ENCODE data around the gene MGLL. TPM values are rescaled to one million over a fixed set of nuclear protein-coding genes. Genes with fewer than 3 reads are reported as not detected.

Gene MGLL
- total and polyA plus RNA-seq, 4 donors, result 25.5 to 48.6 (median 37.9) TPM

GRCh38 chr3:127772827-127773751 lies 49.2 kb downstream of the MGLL start:
- Histone ChIP-seq H3K4me1 (ENCODE audit: control insufficient read depth, insufficient read depth, low read length) (peaks cover 26% of the 10 kb centered on the region), H3K9me3 (ENCODE audit: control insufficient read depth, insufficient read depth, low read length) (peaks cover 2% of the 10 kb centered on the region), H3K36me3 (ENCODE audit: control insufficient read depth, insufficient read depth, low read length) (peaks cover 5% of the 10 kb centered on the region), H3K27me3 (ENCODE audit: control insufficient read depth, insufficient read depth, low read length) (no peaks in the 10 kb centered on the region), H3K27ac (ENCODE audit: low read depth, low read length) (no peak overlapping the region), H3K4me3 (ENCODE audit: low read depth, low read length) (no peak overlapping the region)
- DNase-seq (ENCODE audit: low read depth in 4 of 6, low spot score in 6 of 6), result no peak
- WGBS (ENCODE audit: insufficient coverage), result 91% methylated on average over 12 of the region's 12 CpGs

GRCh38 chr3:127772273-127772672 lies 50.0 kb downstream of the MGLL start:
- peaks cover 10% of the 10 kb centered on the region for H3K9me3 ChIP-seq (ENCODE audit: control insufficient read depth, insufficient read depth, low read length)
- no peak for DNase-seq (ENCODE audit: low read depth in 4 of 6, low spot score in 6 of 6)

GRCh38 chr3:127771746-127772145 lies 50.6 kb downstream of the MGLL start:
- no peak for DNase-seq (ENCODE audit: low read depth in 4 of 6, low spot score in 6 of 6)
- Histone ChIP-seq H3K27ac (ENCODE audit: low read depth, low read length) (no peak overlapping the region), H3K36me3 (ENCODE audit: control insufficient read depth, insufficient read depth, low read length) (peaks cover 5% of the 10 kb centered on the region)

More at GRCh38 chr3:127772273-127772672, 50.0 kb downstream of the MGLL start:
- Histone ChIP-seq H3K27ac (ENCODE audit: low read depth, low read length) (no peak overlapping the region), H3K27me3 (ENCODE audit: control insufficient read depth, insufficient read depth, low read length) (no peaks in the 10 kb centered on the region), H3K36me3 (ENCODE audit: control insufficient read depth, insufficient read depth, low read length) (peaks cover 5% of the 10 kb centered on the region), H3K4me3 (ENCODE audit: low read depth, low read length) (no peak overlapping the region), H3K4me1 (ENCODE audit: control insufficient read depth, insufficient read depth, low read length) (peaks cover 26% of the 10 kb centered on the region)
- WGBS (ENCODE audit: insufficient coverage), result 89% methylated on average over 5 of the region's 5 CpGs

GRCh38 chr3:127770671-127771355 lies 51.5 kb downstream of the MGLL start:
- H3K9me3 ChIP-seq (ENCODE audit: control insufficient read depth, insufficient read depth, low read length), result peaks cover 10% of the 10 kb centered on the region
- WGBS (ENCODE audit: insufficient coverage), result 84% methylated on average over 6 of the region's 6 CpGs
- H3K27me3 ChIP-seq (ENCODE audit: control insufficient read depth, insufficient read depth, low read length), result no peaks in the 10 kb centered on the region
- no peak overlapping the region for H3K27ac ChIP-seq (ENCODE audit: low read depth, low read length)
- peaks cover 17% of the 10 kb centered on the region for H3K4me1 ChIP-seq (ENCODE audit: control insufficient read depth, insufficient read depth, low read length)
- H3K36me3 ChIP-seq (ENCODE audit: control insufficient read depth, insufficient read depth, low read length), result no peaks in the 10 kb centered on the region
- no peak for DNase-seq (ENCODE audit: low read depth in 4 of 6, low spot score in 6 of 6)
- no peak overlapping the region for H3K4me3 ChIP-seq (ENCODE audit: low read depth, low read length)

More at GRCh38 chr3:127771746-127772145, 50.6 kb downstream of the MGLL start:
- WGBS (ENCODE audit: insufficient coverage), result no CpG with 5 or more reads among the region's 7 CpGs
- no peak overlapping the region for H3K4me3 ChIP-seq (ENCODE audit: low read depth, low read length)
- H3K27me3 ChIP-seq (ENCODE audit: control insufficient read depth, insufficient read depth, low read length), result no peaks in the 10 kb centered on the region
- H3K9me3 ChIP-seq (ENCODE audit: control insufficient read depth, insufficient read depth, low read length), result peaks cover 10% of the 10 kb centered on the region
- H3K4me1 ChIP-seq (ENCODE audit: control insufficient read depth, insufficient read depth, low read length), result peaks cover 26% of the 10 kb centered on the region

- H3K9me3 ChIP-seq (ENCODE audit: control insufficient read depth, insufficient read depth, low read length), result peaks cover 10% of the 10 kb centered on the region
- H3K4me3 ChIP-seq (ENCODE audit: low read depth, low read length), result no peak overlapping the region
- no peaks in the 10 kb centered on the region for H3K36me3 ChIP-seq (ENCODE audit: control insufficient read depth, insufficient read depth, low read length)
- peaks cover 8% of the 10 kb centered on the region for H3K4me1 ChIP-seq (ENCODE audit: control insufficient read depth, insufficient read depth, low read length)
- no peaks in the 10 kb centered on the region for H3K27me3 ChIP-seq (ENCODE audit: control insufficient read depth, insufficient read depth, low read length)
- 78% methylated on average over 10 of the region's 13 CpGs for WGBS (ENCODE audit: insufficient coverage)
- DNase-seq (ENCODE audit: low read depth in 4 of 6, low spot score in 6 of 6), result no peak
- no peak overlapping the region for H3K27ac ChIP-seq (ENCODE audit: low read depth, low read length)
Observed at GRCh38 chr3:127769284-127770081, 52.8 kb downstream of the MGLL start.

GRCh38 chr3:127768346-127769008 lies 53.8 kb downstream of the MGLL start:
- no peaks in the 10 kb centered on the region for H3K36me3 ChIP-seq (ENCODE audit: control insufficient read depth, insufficient read depth, low read length)
- H3K4me1 ChIP-seq (ENCODE audit: control insufficient read depth, insufficient read depth, low read length), result peaks cover 15% of the 10 kb centered on the region
- peaks cover 10% of the 10 kb centered on the region for H3K9me3 ChIP-seq (ENCODE audit: control insufficient read depth, insufficient read depth, low read length)
- H3K27me3 ChIP-seq (ENCODE audit: control insufficient read depth, insufficient read depth, low read length), result no peaks in the 10 kb centered on the region
- no peak for DNase-seq (ENCODE audit: low read depth in 4 of 6, low spot score in 6 of 6)
- H3K27ac ChIP-seq (ENCODE audit: low read depth, low read length), result no peak overlapping the region
- WGBS (ENCODE audit: insufficient coverage), result 94% methylated on average over 3 of the region's 4 CpGs
- no peak overlapping the region for H3K4me3 ChIP-seq (ENCODE audit: low read depth, low read length)

- H3K4me3 ChIP-seq (ENCODE audit: low read depth, low read length), result no peak overlapping the region
- H3K27me3 ChIP-seq (ENCODE audit: control insufficient read depth, insufficient read depth, low read length), result no peaks in the 10 kb centered on the region
- no CpG with 5 or more reads among the region's 1 CpG for WGBS (ENCODE audit: insufficient coverage)
- no peaks in the 10 kb centered on the region for H3K36me3 ChIP-seq (ENCODE audit: control insufficient read depth, insufficient read depth, low read length)
- no peak for DNase-seq (ENCODE audit: low read depth in 4 of 6, low spot score in 6 of 6)
- peaks cover 22% of the 10 kb centered on the region for H3K4me1 ChIP-seq (ENCODE audit: control insufficient read depth, insufficient read depth, low read length)
- H3K27ac ChIP-seq (ENCODE audit: low read depth, low read length), result no peak overlapping the region
- peaks cover 10% of the 10 kb centered on the region for H3K9me3 ChIP-seq (ENCODE audit: control insufficient read depth, insufficient read depth, low read length)
Observed at GRCh38 chr3:127767126-127767525, 55.2 kb downstream of the MGLL start.

- no peaks in the 10 kb centered on the region for H3K36me3 ChIP-seq (ENCODE audit: control insufficient read depth, insufficient read depth, low read length)
- peaks cover 36% of the 10 kb centered on the region for H3K4me1 ChIP-seq (ENCODE audit: control insufficient read depth, insufficient read depth, low read length)
- H3K9me3 ChIP-seq (ENCODE audit: control insufficient read depth, insufficient read depth, low read length), result peaks cover 10% of the 10 kb centered on the region
- no peak overlapping the region for H3K27ac ChIP-seq (ENCODE audit: low read depth, low read length)
- no peak for DNase-seq (ENCODE audit: low read depth in 4 of 6, low spot score in 6 of 6)
- no peaks in the 10 kb centered on the region for H3K27me3 ChIP-seq (ENCODE audit: control insufficient read depth, insufficient read depth, low read length)
- H3K4me3 ChIP-seq (ENCODE audit: low read depth, low read length), result no peak overlapping the region
- 95% methylated on average over 6 of the region's 7 CpGs for WGBS (ENCODE audit: insufficient coverage)
Observed at GRCh38 chr3:127765735-127766134, 56.6 kb downstream of the MGLL start.

- no peaks in the 10 kb centered on the region for H3K27me3 ChIP-seq (ENCODE audit: control insufficient read depth, insufficient read depth, low read length)
- H3K9me3 ChIP-seq (ENCODE audit: control insufficient read depth, insufficient read depth, low read length), result peaks cover 10% of the 10 kb centered on the region
- no CpG with 5 or more reads among the region's 5 CpGs for WGBS (ENCODE audit: insufficient coverage)
- H3K36me3 ChIP-seq (ENCODE audit: control insufficient read depth, insufficient read depth, low read length), result peaks cover 3% of the 10 kb centered on the region
- no peak overlapping the region for H3K4me3 ChIP-seq (ENCODE audit: low read depth, low read length)
- H3K4me1 ChIP-seq (ENCODE audit: control insufficient read depth, insufficient read depth, low read length), result peaks cover 43% of the 10 kb centered on the region
- DNase-seq (ENCODE audit: low read depth in 4 of 6, low spot score in 6 of 6), result no peak
- H3K27ac ChIP-seq (ENCODE audit: low read depth, low read length), result no peak overlapping the region
Observed at GRCh38 chr3:127764841-127765362, 57.4 kb downstream of the MGLL start.

Data from spinal cord (tissue), 10 donors.